Measurements from ENCODE around the gene CNOT4. TPM values are rescaled to one million over a fixed set of nuclear protein-coding genes. Genes with fewer than 3 reads are reported as not detected.

The CNOT4 gene
- total RNA-seq, 1 experiment from 2014 or later: 14.6 TPM

DNA sequence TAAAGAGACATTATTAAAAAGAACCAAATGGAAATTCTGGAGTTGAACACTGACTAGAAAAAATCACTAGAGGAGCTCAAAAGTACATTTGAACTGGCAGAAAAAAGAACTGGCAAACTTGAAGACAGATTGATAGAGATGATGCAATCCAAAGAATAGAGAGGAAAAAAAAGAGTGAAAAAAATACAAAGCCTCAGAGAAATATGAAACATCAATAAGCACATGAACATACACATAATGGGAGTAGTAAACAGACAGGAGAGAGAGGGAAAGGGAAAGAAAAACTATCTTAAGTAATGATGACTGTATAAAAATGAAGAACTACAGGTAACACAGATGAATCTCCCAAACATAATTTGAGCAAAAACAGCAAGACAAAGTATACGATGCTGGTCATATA lies 61.1 kb downstream of the CNOT4 start (continued):
- TF ChIP-seq ZNF232 (CRISPR knock-in tag; IDR thresholded peaks at IDR 0.05) (no peak), ESRRA (CRISPR knock-in tag; IDR thresholded peaks at IDR 0.05; ENCODE audit: borderline replicate concordance) (no peak), NFYB (CRISPR knock-in tag; conservative IDR thresholded peaks at IDR 0.05; ENCODE audit: low read depth) (no peak), ZNF219 (CRISPR knock-in tag; IDR thresholded peaks at IDR 0.05; ENCODE audit: borderline replicate concordance) (no peak)

DNA sequence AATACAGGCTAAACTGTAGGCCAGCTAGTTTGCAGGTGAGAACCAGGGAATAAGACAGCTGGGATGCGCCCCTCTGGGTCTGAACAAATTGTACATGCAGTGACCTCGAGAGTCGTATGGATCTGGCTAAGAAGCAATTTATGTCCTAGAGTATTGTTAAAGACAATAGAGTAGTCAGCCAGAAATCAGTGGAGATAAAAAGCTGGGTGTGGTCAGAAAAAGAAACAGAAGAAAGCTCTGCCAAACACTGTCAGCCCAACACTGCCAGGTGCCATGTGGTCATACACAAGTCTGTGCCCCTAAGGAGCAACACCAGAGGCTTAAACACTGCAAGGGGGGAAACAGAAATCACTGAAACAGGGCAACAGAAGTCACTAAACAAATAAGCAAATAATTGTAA lies 62.2 kb downstream of the CNOT4 start:
- Mint-ChIP-seq H3K9me3 (no peaks in the 10 kb centered on the region), H3K27ac (peak overlapping the region; percentile 44), H3K36me3 (no peaks in the 10 kb centered on the region), H3K27me3 (ENCODE audit: low read depth) (no peaks in the 10 kb centered on the region), H3K4me1 (0 out of 2 replicates have a peak, but pooled peaks cover 4% of the 10 kb centered on the region), H3K4me3 (no peak overlapping the region)
- no peak for DNase-seq (ENCODE audit: low spot score)
- TF ChIP-seq ZNF396 (CRISPR knock-in tag; IDR thresholded peaks at IDR 0.05; ENCODE audit: borderline replicate concordance): no peak
- TF ChIP-seq NR1H2 (CRISPR knock-in tag; IDR thresholded peaks at IDR 0.05): no peak
- no peak for TF ChIP-seq SMAD3 (CRISPR knock-in tag; IDR thresholded peaks at IDR 0.05; ENCODE audit: borderline replicate concordance)
- TF ChIP-seq RORB (CRISPR knock-in tag; IDR thresholded peaks at IDR 0.05): no peak
- TF ChIP-seq GABPB1 (CRISPR knock-in tag; IDR thresholded peaks at IDR 0.05): no peak
- no peak for TF ChIP-seq ZBTB21 (CRISPR knock-in tag; IDR thresholded peaks at IDR 0.05; ENCODE audit: borderline replicate concordance)
- TF ChIP-seq, protein P1, sequence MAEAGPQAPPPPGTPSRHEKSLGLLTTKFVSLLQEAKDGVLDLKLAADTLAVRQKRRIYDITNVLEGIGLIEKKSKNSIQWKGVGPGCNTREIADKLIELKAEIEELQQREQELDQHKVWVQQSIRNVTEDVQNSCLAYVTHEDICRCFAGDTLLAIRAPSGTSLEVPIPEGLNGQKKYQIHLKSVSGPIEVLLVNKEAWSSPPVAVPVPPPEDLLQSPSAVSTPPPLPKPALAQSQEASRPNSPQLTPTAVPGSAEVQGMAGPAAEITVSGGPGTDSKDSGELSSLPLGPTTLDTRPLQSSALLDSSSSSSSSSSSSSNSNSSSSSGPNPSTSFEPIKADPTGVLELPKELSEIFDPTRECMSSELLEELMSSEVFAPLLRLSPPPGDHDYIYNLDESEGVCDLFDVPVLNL (CRISPR knock-in tag; IDR thresholded peaks at IDR 0.05; ENCODE audit: borderline replicate concordance, low read depth): no peak
- no peak for TF ChIP-seq MYBL2 (CRISPR knock-in tag; IDR thresholded peaks at IDR 0.05)
- TF ChIP-seq, protein P2, sequence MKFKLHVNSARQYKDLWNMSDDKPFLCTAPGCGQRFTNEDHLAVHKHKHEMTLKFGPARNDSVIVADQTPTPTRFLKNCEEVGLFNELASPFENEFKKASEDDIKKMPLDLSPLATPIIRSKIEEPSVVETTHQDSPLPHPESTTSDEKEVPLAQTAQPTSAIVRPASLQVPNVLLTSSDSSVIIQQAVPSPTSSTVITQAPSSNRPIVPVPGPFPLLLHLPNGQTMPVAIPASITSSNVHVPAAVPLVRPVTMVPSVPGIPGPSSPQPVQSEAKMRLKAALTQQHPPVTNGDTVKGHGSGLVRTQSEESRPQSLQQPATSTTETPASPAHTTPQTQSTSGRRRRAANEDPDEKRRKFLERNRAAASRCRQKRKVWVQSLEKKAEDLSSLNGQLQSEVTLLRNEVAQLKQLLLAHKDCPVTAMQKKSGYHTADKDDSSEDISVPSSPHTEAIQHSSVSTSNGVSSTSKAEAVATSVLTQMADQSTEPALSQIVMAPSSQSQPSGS (CRISPR knock-in tag; IDR thresholded peaks at IDR 0.05; ENCODE audit: borderline replicate concordance, low read depth): no peak
- no peak for TF ChIP-seq TCF7 (CRISPR knock-in tag; IDR thresholded peaks at IDR 0.05; ENCODE audit: low read depth)
- no peak for TF ChIP-seq NFE2L1 (CRISPR knock-in tag; IDR thresholded peaks at IDR 0.05)
- TF ChIP-seq, protein P3, sequence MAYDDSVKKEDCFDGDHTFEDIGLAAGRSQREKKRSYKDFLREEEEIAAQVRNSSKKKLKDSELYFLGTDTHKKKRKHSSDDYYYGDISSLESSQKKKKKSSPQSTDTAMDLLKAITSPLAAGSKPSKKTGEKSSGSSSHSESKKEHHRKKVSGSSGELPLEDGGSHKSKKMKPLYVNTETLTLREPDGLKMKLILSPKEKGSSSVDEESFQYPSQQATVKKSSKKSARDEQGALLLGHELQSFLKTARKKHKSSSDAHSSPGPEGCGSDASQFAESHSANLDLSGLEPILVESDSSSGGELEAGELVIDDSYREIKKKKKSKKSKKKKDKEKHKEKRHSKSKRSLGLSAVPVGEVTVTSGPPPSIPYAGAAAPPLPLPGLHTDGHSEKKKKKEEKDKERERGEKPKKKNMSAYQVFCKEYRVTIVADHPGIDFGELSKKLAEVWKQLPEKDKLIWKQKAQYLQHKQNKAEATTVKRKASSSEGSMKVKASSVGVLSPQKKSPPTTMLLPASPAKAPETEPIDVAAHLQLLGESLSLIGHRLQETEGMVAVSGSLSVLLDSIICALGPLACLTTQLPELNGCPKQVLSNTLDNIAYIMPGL (CRISPR knock-in tag; IDR thresholded peaks at IDR 0.05): no peak
- TF ChIP-seq GRHL2 (CRISPR knock-in tag; IDR thresholded peaks at IDR 0.05; ENCODE audit: insufficient replicate concordance, severe bottlenecking): no peak
- TF ChIP-seq ELF4 (CRISPR knock-in tag; IDR thresholded peaks at IDR 0.05; ENCODE audit: low read depth): no peak
- TF ChIP-seq, protein P4, sequence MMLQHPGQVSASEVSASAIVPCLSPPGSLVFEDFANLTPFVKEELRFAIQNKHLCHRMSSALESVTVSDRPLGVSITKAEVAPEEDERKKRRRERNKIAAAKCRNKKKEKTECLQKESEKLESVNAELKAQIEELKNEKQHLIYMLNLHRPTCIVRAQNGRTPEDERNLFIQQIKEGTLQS (CRISPR knock-in tag; conservative IDR thresholded peaks at IDR 0.05): no peak
- no peak for TF ChIP-seq ZNF121 (CRISPR knock-in tag; IDR thresholded peaks at IDR 0.05)
- TF ChIP-seq, protein P5, sequence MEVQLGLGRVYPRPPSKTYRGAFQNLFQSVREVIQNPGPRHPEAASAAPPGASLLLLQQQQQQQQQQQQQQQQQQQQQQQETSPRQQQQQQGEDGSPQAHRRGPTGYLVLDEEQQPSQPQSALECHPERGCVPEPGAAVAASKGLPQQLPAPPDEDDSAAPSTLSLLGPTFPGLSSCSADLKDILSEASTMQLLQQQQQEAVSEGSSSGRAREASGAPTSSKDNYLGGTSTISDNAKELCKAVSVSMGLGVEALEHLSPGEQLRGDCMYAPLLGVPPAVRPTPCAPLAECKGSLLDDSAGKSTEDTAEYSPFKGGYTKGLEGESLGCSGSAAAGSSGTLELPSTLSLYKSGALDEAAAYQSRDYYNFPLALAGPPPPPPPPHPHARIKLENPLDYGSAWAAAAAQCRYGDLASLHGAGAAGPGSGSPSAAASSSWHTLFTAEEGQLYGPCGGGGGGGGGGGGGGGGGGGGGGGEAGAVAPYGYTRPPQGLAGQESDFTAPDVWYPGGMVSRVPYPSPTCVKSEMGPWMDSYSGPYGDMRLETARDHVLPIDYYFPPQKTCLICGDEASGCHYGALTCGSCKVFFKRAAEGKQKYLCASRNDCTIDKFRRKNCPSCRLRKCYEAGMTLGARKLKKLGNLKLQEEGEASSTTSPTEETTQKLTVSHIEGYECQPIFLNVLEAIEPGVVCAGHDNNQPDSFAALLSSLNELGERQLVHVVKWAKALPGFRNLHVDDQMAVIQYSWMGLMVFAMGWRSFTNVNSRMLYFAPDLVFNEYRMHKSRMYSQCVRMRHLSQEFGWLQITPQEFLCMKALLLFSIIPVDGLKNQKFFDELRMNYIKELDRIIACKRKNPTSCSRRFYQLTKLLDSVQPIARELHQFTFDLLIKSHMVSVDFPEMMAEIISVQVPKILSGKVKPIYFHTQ (CRISPR knock-in tag; IDR thresholded peaks at IDR 0.05): no peak
- TF ChIP-seq, protein P6, sequence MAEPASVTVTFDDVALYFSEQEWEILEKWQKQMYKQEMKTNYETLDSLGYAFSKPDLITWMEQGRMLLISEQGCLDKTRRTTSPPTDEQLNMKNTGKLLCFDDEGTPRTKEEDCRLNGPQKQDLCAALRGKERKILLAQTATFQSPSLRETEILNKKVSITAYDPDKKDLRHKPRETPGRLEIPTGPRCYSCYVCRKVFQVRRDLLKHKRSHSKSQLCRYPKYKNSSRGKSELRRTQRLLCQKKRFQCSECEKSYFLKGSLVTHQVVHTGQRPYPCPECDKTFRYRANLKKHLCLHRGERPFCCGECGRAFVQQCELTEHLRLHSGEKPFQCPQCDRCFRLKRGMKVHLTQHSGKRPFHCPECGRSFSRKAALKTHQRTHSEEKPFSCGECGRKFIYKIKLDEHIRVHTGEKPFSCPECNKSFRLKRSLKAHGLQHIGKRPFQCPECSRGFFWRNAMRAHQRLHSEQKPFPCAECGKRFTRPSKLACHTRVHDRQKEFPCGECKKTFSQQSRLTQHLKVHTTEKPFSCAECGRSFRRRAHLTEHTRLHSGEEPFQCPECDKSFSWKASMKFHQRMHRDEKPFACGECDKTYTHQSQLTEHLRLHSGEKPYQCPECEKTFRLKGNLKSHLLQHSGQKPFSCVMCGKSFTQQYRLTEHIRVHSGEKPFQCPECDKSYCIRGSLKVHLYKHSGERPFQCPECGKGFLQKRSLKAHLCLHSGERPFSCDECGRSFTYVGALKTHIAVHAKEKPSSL (CRISPR knock-in tag; conservative IDR thresholded peaks at IDR 0.05): no peak
- TF ChIP-seq FOXK1 (CRISPR knock-in tag; IDR thresholded peaks at IDR 0.05): no peak
- TF ChIP-seq, protein P7, sequence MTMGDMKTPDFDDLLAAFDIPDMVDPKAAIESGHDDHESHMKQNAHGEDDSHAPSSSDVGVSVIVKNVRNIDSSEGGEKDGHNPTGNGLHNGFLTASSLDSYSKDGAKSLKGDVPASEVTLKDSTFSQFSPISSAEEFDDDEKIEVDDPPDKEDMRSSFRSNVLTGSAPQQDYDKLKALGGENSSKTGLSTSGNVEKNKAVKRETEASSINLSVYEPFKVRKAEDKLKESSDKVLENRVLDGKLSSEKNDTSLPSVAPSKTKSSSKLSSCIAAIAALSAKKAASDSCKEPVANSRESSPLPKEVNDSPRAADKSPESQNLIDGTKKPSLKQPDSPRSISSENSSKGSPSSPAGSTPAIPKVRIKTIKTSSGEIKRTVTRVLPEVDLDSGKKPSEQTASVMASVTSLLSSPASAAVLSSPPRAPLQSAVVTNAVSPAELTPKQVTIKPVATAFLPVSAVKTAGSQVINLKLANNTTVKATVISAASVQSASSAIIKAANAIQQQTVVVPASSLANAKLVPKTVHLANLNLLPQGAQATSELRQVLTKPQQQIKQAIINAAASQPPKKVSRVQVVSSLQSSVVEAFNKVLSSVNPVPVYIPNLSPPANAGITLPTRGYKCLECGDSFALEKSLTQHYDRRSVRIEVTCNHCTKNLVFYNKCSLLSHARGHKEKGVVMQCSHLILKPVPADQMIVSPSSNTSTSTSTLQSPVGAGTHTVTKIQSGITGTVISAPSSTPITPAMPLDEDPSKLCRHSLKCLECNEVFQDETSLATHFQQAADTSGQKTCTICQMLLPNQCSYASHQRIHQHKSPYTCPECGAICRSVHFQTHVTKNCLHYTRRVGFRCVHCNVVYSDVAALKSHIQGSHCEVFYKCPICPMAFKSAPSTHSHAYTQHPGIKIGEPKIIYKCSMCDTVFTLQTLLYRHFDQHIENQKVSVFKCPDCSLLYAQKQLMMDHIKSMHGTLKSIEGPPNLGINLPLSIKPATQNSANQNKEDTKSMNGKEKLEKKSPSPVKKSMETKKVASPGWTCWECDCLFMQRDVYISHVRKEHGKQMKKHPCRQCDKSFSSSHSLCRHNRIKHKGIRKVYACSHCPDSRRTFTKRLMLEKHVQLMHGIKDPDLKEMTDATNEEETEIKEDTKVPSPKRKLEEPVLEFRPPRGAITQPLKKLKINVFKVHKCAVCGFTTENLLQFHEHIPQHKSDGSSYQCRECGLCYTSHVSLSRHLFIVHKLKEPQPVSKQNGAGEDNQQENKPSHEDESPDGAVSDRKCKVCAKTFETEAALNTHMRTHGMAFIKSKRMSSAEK (CRISPR knock-in tag; IDR thresholded peaks at IDR 0.05; ENCODE audit: borderline replicate concordance): no peak
- ChIA-PET POLR2A (no interaction called here), CTCF (no interaction called here)
- ATAC-seq: no peak

All from WTC11 (cell line).